PFSK-1 (cell line): ENCODE data around the gene U2AF1L4.

Experiments used
- FOXP2 ChIP-seq: optimal IDR thresholded peaks from 2 replicates; pipeline ENCODE3; 2011; ENCODE audit warnings: borderline replicate concordance, control low read depth, inconsistent platforms; ENCODE audit not compliant: insufficient read depth; ENCODE audit errors: extremely low read length, extremely low read depth
- POLR2AphosphoS5 ChIP-seq: IDR thresholded peaks from 2 replicates; pipeline ENCODE4 v1.6.1; 2012; ENCODE audit warnings: low read depth, mild to moderate bottlenecking, control low read depth, low read length, moderate library complexity
- SIN3A ChIP-seq: IDR thresholded peaks from 2 replicates; pipeline ENCODE4 v1.6.1; 2012; ENCODE audit warnings: mild to moderate bottlenecking, low read length, moderate library complexity, borderline replicate concordance; ENCODE audit not compliant: insufficient read depth
- TAF1 ChIP-seq: IDR thresholded peaks from 2 replicates; pipeline ENCODE4 v1.6.1; 2012; ENCODE audit warnings: low read length, control low read depth, borderline replicate concordance; ENCODE audit not compliant: insufficient read depth
- TF ChIP-seq, protein P1 (sequence below), 2 experiments: IDR thresholded peaks; 2 replicates each; pipeline versions ENCODE4 v1.6.1 to v1.8.0; 2011 to 2012; ENCODE audit warnings: low read depth in 2 of 2, low read length in 2 of 2, control low read depth in 1 of 2, inconsistent platforms in 1 of 2, mild to moderate bottlenecking in 1 of 2, moderate library complexity in 1 of 2; ENCODE audit not compliant: insufficient read depth in 1 of 2

Gene U2AF1L4

GRCh38 chr19:35753634-35754369 lies 8.6 kb upstream of the U2AF1L4 start:
- no peak for TF ChIP-seq POLR2AphosphoS5
- no peak for TF ChIP-seq FOXP2
- TF ChIP-seq, protein P1, sequence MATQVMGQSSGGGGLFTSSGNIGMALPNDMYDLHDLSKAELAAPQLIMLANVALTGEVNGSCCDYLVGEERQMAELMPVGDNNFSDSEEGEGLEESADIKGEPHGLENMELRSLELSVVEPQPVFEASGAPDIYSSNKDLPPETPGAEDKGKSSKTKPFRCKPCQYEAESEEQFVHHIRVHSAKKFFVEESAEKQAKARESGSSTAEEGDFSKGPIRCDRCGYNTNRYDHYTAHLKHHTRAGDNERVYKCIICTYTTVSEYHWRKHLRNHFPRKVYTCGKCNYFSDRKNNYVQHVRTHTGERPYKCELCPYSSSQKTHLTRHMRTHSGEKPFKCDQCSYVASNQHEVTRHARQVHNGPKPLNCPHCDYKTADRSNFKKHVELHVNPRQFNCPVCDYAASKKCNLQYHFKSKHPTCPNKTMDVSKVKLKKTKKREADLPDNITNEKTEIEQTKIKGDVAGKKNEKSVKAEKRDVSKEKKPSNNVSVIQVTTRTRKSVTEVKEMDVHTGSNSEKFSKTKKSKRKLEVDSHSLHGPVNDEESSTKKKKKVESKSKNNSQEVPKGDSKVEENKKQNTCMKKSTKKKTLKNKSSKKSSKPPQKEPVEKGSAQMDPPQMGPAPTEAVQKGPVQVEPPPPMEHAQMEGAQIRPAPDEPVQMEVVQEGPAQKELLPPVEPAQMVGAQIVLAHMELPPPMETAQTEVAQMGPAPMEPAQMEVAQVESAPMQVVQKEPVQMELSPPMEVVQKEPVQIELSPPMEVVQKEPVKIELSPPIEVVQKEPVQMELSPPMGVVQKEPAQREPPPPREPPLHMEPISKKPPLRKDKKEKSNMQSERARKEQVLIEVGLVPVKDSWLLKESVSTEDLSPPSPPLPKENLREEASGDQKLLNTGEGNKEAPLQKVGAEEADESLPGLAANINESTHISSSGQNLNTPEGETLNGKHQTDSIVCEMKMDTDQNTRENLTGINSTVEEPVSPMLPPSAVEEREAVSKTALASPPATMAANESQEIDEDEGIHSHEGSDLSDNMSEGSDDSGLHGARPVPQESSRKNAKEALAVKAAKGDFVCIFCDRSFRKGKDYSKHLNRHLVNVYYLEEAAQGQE (IDR thresholded peaks at IDR 0.05; ENCODE audit: insufficient read depth in 1 of 2, low read depth in 2 of 2, low read length in 2 of 2) = no peak
- no peak for TF ChIP-seq TAF1
- no peak for TF ChIP-seq SIN3A

DNA sequence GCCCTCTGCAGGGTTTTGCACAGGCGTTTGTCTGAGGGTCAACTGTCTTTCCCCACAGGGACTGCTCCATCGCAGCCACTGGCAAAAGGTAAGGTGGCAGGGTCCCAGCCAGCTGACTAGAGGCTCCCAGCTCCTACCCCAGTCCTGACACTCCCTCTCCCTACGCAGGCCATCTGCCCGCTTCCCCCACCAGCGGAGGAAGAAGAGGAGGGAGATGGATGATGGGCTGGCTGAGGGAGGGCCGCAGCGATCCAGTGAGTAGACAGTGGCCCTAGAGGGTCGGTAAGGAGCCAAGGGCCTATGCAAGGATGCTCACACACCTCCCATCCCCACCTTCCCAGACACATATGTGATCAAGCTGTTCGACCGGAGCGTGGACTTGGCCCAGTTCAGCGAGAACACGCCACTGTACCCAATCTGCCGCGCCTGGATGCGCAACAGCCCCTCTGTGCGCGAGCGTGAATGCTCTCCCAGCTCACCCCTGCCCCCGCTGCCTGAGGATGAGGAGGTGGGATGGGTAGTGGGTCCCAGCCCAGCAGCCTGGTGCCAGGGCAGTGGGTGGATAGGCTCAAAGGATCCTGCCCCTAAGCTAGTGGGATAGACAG lies 7.6 kb upstream of the U2AF1L4 start:
- no peak for TF ChIP-seq TAF1
- no peak for TF ChIP-seq POLR2AphosphoS5

- TF ChIP-seq, protein P1 (IDR thresholded peaks at IDR 0.05; ENCODE audit: insufficient read depth in 1 of 2, low read depth in 2 of 2, low read length in 2 of 2) = no peak
- no peak for TF ChIP-seq TAF1
- TF ChIP-seq SIN3A = no peak
- no peak for TF ChIP-seq POLR2AphosphoS5
- no peak for TF ChIP-seq FOXP2
Observed at GRCh38 chr19:35751839-35752745, 6.9 kb upstream of the U2AF1L4 start.

DNA sequence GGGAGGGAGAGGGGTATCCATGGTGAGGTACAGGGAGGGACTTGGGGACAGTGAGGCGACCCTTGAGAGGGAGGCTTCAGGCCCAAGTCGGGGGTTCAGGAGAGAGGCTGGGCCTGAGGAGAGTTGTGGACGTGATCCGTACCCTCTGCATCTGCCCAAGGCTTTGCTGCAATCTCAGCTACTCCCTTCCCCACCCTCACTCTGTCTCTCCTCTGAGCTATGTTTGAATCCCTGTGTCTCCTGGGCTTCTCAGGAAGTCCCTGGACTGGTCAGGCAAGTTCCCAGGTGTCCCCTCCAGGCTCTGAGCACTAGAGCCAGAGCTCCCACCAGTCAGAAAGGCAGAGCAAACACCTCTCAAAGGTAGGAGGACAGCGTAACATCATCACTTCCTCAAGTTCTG lies 4.9 kb upstream of the U2AF1L4 start:
- no peak for TF ChIP-seq FOXP2
- TF ChIP-seq, protein P1 (IDR thresholded peaks at IDR 0.05; ENCODE audit: insufficient read depth in 1 of 2, low read depth in 2 of 2, low read length in 2 of 2) = no peak

GRCh38 chr19:35748106-35749020 lies 3.1 kb upstream of the U2AF1L4 start, which contains the start of gene LIN37:
Gene LIN37 (plus strand): TSS chr19:35748576. CDS start chr19:35748725, 149 bp downstream.
- TF ChIP-seq POLR2AphosphoS5 (peak; percentile 84), TAF1 (0 out of 2 replicates have a peak, but pooled peaks have one; percentile 42), FOXP2 (no peak), SIN3A (peak; percentile 71; the same call in 1 of the 2 replicates)
- TF ChIP-seq, protein P1 (IDR thresholded peaks at IDR 0.05; ENCODE audit: insufficient read depth in 1 of 2, low read depth in 2 of 2, low read length in 2 of 2) = no peak
